Stimulated activated CD4-positive, alpha-beta T cell treated with anti-CD3 and anti-CD28 coated beads, Interleukin-12 subunit alpha, Interleukin-12 subunit beta, amount 100 ng/mL, for 48 hours (primary cell): ENCODE results near the gene LAMB1.

Experiments used
- DNase-seq, 3 donors: peaks; one replicate each; pipeline ENCODE4 v3.0.0-alpha.2; 2020; ENCODE audit warnings: low read depth in 2 of 3, low spot score in 1 of 3

LAMB1 gene

DNA sequence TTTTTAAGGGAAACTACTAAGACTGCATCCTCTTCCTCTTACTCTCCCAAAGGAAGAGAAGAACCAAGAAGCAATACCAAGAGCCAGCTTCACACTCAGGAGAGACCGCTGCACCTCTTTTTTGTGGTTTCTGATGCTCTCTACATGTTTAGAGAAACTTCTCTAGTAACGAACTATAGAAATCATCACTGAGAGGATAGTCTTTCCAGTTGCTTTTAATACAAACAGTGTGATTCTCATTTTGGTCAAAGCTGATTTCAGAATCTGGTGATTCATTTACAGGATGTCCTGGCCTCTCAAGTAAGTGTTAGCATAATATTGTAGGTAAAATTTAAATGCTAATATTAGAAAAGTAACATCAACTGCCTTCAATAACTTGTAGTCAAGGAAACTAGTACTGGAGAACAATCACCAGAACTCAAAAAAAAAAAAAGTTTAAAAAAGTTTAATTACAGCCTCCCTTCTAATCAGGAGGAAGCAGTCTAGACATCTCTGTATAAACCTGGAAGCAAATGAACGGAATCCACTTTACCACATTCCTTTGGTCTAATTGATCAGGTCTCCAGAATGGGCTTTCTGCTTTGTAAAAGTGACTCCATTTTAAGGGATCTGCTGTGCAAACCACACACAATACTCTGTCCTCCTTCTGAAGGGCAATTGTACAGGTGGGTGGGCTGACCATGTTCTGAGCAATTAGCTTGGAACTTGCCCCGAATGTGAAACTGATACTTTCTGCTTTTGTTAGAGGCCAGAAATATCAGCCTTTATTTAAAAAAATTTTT, 3.0 kb downstream of the LAMB1 start:
- no peak for DNase-seq

DNA sequence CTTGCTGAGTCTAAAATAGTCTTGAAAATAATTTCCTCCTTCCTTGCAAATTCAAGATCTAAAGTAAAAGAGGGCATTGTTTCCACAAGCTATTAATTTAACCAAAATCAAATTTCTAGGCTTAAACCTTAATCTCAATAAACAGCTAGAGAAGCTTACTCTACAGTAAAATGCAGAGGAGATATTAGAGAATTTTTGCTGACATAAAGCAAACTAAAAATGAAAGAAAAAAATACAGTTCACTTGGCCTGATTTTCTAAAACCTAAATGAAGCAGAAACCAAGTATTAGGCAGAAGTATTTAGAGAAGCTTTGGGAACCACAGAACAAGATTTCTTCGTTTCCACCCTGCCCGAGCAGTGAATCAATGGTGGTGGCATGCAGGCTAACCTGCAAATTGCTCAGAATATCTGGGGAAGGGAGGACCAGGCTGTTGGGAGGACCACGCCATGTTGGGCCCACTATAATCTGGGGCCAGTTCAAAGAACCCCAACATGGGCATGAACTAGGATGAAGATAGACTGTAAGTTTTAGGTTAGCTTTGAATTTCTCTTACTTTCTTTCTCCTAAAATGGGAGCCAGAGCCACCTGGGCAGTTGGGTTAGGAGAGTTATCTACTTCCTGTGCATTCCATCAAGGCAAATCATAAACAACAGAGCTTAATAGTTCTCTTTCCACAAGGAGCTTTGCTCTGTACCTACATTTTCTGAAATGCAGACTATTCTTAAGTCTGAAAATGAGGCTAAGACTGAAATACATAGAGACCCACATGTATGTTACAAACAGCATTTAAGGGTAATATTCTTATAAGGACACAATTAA, 4.1 kb downstream of the LAMB1 start:
- DNase-seq: no peak

DNA sequence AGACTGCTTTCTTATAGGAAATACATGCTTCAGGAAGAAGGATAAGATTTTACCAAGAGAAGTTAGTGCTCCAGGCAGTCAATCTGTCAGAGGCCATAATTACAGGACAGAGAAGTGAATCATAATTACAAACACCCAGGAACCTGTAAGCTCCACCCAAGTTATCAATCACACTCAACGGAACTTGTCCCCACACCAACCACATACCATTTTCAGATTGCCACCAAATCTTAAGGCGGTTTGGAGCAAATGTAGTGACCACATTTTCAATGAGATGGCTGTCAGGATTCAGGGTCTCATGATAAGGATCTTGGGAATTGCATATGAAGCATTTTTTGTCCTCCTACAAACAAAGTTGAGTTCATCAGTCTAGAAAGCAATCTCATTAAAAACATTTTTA, 4.8 kb downstream of the LAMB1 start:
- DNase-seq: no peak

DNA sequence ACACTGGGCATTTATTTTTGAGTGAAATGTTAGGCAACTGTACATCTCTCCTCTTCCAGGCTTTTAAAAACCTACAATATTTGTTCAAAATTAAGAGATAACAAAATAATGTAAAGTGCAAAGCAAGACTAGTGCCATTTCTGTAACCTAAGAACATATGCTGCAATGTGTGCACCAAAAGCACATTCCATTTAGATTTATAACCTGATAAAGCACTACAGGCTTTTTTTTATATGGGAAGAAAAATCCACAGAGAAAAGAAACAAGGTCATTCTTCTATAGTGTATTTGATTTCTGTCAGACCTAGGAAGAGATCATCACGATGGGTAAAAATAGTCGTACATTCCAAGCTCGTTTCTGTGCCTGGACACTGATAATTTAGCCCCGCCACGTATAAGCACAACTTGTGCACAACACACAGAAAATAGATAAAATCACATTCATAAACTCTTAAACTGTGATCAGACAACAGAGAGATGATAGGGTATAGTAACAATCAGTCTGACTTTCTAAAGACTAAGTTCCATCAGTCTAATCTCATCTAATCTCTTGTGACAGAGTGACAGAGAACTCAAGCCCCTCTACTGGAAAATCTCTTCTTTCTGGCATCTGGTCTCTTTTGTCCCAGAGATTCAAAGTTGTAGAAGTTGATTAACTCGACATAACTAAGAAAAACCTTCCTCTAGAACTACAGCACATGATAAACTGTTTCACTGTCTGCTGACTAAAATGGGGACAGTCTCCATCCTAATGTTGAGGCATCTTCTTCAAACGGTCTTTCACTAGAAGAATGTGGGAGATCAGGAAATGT, 6.7 kb downstream of the LAMB1 start:
- no peak for DNase-seq

DNA sequence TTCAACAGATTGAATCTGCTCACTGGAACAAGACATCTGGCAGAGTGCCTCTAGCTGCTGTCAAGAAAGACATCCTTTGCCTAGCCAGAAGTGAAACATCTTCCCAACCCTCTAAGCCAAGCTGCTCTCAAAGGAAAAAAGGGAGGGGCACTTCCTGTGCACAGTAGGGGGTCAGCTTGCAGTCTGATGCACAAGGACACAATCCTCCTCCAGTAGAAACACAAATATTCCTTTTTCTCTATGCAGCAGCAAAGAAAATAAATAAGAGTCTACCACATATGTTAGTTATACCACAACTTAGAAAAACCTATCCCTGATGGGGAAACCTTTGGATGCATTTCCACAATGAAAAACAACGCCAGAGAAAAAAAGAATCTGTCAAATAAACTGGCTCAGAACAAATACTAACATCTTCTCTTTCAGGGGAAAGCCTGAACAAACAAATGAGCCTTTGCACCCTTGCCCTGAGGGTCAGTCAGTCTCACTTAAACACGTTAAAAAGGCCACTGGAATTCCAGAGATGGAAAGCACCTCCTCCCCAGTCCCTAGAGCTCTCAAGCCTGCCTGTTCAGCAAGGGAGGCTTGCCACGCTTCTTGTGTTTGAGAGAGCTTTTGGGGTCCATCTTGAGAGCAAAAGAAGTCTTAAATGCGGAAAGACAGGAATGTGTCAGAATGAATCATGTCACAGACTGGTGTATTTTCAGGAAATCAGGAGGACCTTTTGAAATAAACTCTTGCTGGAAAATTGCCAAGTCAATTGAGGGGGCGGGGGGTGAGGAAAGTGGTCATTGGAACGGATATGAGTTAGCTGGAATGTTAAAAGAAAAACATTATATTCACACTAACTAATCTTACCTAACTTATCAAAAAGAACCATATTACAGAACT, 7.5 kb downstream of the LAMB1 start:
- no peak for DNase-seq

DNA sequence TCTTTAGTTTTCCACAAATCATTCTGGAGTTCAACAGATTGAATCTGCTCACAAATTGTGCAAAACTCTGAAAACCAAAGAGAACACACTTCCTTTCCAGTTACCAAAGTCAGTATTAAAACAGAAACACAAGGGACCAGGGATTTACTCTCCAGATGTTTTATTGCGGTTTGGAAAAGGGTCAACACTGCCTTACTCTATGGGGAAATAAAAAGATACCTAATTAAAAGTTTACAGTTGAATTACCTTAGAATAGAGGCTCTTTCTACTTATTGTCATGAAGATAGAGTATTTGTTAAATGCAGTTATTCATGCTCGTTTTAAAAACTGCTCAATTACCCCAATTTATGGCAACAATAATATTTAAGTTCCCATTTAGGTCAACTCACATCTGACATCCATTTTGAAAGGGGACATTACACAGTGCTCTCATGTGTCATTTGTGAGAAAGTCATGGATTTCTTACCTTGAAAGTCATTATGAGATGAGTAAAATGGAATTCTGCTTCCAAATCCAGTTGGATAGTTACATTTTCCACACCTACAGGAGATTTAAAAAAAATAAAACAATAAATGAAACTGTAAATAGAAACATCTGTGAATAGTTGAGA, 8.4 kb downstream of the LAMB1 start:
- no peak for DNase-seq

DNA sequence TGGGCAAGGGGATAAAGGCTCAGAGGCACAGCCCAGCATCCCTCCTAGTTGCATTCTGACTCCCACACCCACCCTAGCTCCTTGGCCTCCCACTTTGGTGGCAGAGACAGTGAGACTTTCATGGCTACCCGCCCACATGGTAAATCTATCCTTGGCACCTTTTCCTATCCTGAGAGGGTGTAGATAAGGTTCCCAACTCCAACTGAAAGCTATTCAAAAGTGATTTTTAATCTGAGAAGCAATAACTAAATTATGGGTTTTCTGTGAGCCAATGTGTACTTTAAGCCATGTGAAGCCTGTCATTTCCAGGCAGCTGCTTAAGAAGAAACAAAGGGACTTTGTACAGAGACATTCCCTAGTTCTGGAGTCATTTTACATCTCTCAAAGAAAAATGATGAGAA, 9.1 kb downstream of the LAMB1 start:
- DNase-seq: no peak

DNA sequence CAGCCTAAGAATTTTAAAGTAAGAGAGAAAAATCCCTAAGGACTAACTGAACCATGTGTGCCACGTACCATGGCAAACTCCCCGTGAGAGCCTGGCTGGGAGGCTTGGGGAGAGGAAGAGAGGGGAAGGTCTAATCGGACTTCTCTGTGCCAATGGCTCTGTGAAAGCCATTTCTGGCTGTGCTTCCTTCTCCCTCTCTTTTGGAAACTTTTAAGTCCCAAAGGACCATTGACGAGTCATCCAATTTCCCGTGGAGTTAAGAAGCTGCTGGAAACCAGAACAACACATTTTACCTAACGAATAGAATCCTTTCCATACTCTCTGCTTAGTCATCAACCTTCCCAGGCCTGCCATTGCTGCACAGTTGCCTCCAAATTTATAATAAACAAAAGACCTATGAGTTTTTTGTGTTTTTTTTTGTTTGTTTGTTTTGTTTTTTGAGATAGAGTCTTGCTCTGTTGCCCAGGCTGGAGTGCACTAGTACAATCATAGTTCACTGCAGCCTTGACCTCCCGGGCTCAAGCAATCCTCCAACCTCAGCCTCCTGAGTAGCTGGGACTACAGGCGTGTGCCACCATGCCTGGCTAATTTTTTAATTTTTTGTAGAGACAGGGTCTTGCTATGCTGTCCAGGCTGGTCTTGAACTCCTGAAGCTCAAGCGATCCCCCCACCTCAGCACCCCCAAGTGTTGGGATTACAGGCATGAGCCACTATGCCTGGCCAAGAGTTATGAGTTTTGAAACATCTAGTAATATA, 13.2 kb downstream of the LAMB1 start:
- no peak for DNase-seq

DNA sequence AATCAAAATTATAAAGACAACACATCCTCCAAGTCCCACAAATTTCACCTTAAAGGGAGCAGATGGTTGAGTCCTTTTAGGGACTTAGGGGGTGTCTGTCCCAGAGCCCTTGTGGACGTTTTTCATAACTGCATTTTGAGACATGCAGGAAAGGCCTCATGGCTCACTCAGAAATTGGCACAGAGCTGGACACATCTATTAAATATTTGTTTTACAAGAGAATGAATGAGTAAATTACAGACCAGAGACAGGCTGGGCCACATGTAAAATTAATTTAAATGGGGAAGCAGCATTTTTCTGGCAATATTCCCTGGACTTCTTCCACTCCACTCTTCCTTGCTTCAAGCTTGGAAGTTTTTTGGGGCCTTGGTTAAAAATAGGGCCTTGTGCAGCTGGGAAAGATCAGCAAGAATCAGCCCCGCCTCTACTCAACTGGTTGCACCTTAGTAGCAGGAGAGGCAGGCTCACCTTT, 20.0 kb downstream of the LAMB1 start:
- no peak for DNase-seq

DNA sequence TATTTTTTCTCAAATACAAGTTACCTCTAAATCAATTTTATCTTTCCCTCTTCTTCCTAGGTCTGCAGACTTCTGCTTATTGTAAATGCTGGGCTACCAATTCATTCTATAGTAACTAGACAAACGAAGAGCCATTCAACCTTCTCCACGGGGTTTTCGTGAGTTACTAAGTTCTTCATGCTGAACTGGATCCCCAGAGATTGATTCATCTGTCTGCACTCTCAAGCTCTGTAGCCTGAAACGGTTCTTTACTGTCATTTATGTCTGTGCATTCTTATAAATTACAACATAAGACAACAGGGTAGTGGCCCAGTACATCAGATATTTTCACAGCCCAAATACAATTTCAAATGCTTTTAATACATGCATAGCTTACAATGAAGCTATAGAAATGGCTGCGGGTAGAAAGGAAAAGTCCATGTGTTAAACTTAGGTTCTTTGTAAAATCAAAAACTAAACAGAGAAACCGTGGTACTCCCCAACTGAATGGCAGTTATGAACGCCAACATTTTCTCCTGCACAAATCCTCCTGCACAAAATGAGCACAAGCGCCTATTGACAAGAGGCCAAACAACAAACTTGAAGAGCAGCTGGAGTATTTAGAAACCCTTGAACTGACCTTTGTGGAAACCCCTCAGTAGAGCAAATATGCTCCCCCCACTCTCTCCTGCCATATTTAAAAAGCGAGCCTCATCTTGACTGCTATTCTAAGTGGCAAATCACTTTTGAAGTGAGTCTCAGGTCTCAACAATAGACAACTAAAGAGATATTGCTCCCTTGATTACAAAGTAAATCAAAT, 20.7 kb downstream of the LAMB1 start:
- DNase-seq: no peak

DNA sequence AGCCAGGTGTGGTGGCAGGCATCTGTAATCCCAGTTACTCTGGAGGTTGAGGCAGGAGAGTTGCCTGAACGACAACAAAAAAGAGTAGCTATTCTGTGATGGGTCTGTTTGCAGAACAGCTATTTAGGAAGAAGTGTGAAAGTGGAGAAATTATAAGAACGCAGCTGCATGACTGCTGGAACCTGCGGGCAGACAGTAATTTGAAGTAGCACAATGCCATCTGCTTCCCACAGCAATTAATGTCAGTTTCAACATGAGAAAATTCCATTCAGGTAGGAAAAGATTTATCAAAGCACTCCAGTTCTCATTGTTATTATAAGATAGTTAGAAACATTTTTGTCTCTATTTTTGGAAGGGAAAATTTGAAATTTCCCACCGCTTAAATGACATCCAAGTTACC, 21.5 kb downstream of the LAMB1 start:
- DNase-seq: no peak

DNA sequence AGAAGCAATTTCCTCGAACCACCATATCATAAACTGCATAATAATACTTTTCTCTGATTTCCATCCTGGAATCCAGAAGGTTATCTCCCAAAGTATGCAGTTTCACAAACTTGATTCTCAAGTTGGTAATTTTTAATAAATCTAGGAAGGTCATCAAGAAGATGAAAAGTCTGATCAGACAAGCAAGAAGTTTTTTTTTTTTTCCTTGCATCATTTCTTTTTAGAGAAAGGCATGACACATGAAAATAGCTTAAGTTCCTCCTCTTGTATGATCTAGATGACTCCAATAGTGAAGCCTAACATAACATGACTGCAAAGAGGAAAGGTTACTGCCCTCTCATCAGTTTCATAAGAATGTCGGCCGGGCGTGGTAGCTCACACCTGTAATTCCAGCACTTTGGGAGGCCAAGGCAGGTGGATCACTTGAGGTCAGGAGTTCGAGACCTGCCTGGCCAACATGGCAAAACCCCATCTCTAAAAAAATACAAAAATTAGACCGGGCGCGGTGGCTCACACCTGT, 22.2 kb downstream of the LAMB1 start:
- no peak for DNase-seq

DNA sequence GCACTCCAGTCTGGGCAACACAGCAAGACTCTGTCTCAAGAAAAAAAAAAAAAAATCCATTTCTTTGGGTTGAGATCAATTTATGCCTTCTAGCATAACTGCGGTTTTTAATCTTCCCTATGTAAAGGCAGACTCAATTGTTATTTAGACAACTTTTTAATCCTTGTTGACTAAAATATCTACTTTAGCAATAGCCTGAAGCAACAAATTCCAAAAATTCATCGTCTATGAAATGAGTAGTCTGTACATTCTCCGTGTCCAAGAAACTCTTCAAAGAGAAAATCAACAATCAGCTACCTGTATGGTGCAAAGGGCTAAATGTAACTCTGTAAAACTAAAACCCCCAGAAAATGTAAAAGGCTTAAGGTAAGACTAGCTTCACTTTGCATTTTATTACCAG, 22.8 kb downstream of the LAMB1 start:
- DNase-seq: no peak

DNA sequence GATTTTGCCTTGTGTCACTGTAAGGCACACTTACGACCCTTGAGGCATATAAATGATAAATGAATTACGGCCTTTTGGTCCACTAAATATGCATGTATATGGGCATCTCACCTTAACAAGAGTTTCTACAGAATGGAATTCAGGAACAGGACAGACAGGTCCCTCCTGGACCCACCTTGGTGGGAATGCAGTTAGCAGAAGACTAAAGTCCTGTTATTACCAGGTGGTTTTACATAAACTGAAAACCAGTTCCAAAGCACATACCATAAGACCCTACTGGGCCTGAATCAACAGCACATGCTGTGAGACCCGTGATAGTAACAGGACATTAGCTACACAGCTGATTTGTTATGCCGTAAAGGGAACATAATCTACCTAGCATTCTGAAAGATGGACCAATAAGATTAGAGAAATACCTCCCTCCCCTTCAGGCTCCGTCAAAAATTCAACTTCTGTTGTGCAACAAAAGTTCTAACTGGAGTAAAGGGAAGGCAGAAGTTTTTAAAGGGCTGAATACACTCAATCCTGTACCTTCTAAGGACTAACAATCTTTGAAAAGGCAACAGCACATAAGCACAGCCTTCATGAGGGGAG, 24.0 kb downstream of the LAMB1 start:
- no peak for DNase-seq

DNA sequence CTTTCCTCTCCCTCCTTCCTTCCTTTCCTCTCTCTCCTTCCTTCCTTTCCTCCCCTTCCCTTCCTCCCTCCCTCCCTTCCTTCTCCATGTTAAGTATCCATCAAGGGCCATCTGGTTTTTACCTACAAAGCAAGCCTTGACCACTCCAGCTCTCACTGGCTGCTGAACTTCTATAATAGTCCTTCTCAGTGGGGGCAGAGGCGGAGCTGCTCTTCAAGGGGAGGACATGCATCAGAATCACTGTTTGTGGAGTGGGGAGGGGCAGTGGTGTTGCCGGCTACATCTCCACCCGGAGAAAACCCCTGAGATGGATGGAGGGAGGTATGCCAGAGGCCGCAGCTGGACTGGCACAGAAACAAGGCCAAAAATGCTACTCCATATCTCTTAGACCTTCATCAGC, 25.9 kb downstream of the LAMB1 start:
- DNase-seq: no peak

DNA sequence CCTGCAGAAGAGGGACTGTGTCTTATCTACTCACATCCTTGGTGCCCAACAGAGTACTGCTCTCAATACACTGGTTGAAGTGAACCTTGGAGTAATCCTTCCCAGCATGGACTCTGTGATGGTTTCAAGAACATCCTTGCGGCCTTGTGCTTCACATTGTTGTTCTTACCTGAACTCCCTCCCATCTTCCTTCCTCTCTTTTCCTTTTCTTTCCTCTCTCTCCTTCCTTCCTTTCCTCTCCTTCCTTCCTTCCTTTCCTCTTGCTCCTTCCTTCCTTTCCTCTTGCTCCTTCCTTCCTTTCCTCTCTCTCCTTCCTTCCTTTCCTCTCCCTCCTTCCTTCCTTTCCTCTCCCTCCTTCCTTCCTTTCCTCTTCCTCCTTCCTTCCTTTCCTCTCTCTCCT, 26.3 kb downstream of the LAMB1 start:
- DNase-seq: no peak

DNA sequence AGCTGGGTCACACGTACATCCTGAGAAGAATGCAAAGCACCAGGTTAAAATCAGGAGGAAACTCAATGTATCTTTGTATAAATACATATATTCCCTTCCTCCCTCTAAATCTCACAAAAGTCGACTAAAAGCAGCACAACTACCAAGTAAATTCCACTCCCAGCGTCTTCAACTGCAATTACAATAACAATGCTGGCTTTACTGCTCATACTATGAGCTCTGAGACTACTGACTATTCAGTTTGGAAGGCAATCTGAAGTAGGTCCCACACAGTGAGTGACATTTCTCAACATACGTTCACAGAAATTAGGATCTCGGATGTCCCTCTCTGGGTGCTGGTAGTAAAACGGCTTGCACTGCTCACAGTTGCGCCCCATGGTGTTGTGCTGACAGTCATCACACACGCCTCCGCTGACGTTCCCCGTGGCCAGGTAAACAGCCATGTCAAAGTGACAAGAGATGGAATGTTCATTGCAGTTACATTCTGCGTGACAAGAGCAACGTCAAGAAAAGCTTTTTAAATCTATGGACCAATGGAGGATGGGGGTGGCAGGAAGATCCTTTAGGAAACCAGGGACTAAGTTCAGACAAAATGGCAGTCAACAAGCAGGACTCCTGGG, 27.5 kb downstream of the LAMB1 start:
- no peak for DNase-seq

DNA sequence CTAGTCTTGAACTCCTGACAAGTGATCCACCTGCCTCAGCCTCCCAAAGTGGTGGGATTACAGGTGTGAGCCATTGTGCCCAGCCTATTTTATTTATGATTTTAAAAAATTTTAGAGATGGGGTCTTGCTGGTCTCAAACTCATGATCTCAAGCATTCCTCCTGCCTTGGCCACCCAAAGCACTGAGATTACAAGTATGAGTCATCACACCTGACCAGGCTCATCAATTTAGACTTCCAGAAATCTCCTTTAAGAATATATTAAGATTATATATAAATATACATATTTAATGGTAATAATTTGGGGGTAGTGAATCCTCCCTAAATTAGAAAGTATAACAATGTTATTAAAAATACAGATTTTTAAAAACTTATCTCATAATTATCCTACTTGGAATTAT, 29.1 kb downstream of the LAMB1 start:
- DNase-seq: no peak
